GM19351 (cell line): ENCODE results near the gene GBP7.
A peak's percentile ranks its signal among the peaks of the same experiment; 100 is the strongest.

Source experiments
- ATAC-seq: cut with Tn5 transposase; IDR thresholded peaks from one replicate; pipeline ENCODE4 v1.9.1; 2021; ENCODE audit warnings: mild to moderate bottlenecking, moderate library complexity; ENCODE audit not compliant: unreplicated experiment

Gene GBP7

GRCh38 chr1:89125240-89125912, 50.4 kb downstream of the GBP7 start:
- peak; percentile 26 for ATAC-seq

- no peak for ATAC-seq
These were observed 54.2 kb downstream of the GBP7 start for GRCh38 chr1:89121641-89122040.

- no peak for ATAC-seq
These were observed 61.1 kb downstream of the GBP7 start for GRCh38 chr1:89114662-89115061.

GRCh38 chr1:89112871-89113613, 62.8 kb downstream of the GBP7 start:
- ATAC-seq: no peak

- ATAC-seq: no peak
These were observed 71.1 kb downstream of the GBP7 start for GRCh38 chr1:89104687-89105086.

GRCh38 chr1:89104147-89104546, 71.7 kb downstream of the GBP7 start:
- no peak for ATAC-seq

GRCh38 chr1:89102021-89102420, 73.8 kb downstream of the GBP7 start:
- no peak for ATAC-seq

GRCh38 chr1:89100412-89100811, 75.4 kb downstream of the GBP7 start:
- ATAC-seq: no peak

- ATAC-seq: no peak
These were observed 76.9 kb downstream of the GBP7 start for GRCh38 chr1:89098857-89099256.

- ATAC-seq: no peak
These were observed 80.1 kb downstream of the GBP7 start for GRCh38 chr1:89095737-89096136.

- ATAC-seq: no peak
These were observed 85.8 kb downstream of the GBP7 start for GRCh38 chr1:89089962-89090361.

- no peak for ATAC-seq
These were observed 87.2 kb downstream of the GBP7 start for GRCh38 chr1:89088572-89088971.

- no peak for ATAC-seq
These were observed 88.6 kb downstream of the GBP7 start for GRCh38 chr1:89087241-89087640.

GRCh38 chr1:89085781-89086180, 90.0 kb downstream of the GBP7 start:
- peak; percentile 66 for ATAC-seq
